HG02642 (cell line): ENCODE data around the gene BPGM.

Experiments used
- ATAC-seq: cut with Tn5 transposase; IDR thresholded peaks from one replicate; pipeline ENCODE4 v1.9.1; 2021; ENCODE audit warnings: mild to moderate bottlenecking; ENCODE audit not compliant: unreplicated experiment, poor library complexity

Gene BPGM

GRCh38 chr7:134710854-134711624 is 64.4 kb downstream of the BPGM start:
- no peak for ATAC-seq

DNA sequence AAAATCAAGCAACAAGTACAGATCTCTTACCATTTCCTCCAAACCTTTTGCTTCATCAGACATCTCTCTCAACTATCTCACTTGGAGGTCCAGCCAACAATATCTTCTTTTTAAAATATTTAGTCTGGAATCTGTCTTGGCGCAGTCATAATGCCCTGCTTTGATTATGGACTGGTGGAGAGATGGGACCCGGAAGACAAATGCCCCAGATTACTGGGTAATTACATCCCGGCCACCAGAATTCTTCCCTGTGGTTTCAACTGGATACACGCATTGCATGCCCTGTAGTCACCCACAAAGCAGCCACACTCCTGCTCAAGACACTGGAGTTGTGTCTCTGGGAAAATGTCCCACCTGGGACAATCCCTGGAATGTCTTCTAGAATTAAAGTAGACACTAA is 65.5 kb downstream of the BPGM start:
- ATAC-seq: no peak

GRCh38 chr7:134714470-134715205 is 68.0 kb downstream of the BPGM start:
- no peak for ATAC-seq

GRCh38 chr7:134718211-134718875 is 71.7 kb downstream of the BPGM start:
- ATAC-seq: no peak

DNA sequence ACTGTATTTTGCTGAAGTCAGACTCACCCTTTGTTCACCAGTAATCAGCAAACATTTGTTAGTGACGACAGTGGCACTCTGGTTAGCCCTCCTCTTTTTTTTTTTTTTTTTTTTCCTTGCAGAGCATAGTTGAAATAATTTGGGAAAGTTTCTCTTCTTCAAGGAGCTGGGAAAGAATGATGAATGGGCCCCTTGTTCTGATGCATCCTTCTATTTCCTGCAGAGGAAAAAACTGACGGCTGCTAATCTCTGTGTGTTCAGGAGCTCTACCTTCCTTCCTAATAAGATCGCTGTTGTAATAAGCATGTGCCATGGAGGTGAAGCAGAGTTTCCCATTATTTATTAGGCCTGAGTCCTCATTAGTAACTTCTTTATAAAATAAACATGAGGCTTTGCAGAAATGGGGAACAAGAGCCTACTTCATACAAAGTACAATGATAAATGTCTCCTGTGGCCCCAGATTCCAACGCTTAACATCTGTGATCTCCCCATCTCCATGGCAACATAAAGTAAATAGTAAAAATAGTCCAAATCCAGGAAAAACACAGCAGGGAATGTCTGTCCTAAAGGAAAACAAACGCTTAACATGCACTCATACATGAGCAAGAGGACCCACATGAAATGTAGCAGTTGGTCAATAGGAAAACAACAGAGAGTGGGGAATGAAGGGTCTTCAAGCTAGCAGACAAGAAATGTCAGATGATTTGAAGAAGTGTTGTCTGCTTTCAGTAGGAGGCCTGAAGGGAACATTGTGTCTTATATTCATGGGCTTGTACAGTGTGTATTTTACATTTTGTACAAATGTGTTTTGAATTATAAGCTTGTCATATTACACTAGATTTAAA is 73.7 kb downstream of the BPGM start:
- ATAC-seq: no peak

DNA sequence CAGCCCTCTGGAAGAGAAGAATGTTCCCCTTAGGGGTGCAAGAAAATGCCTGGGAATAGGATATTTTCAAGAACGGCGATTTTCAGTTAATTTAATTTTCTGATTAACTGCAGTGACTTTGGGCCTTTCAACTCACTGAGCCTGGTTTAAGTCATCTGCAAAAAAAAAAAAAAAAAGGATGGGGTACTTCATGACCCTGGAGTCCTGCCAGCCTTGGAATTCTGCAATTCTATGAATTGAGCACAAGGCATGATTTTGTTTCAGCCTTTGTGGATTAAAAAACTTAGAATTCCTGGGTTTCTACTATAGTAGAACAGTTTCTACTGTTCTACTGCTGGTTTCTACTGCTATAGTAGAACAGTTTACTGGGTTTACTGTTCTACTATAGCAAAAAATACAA is 74.5 kb downstream of the BPGM start:
- no peak for ATAC-seq

DNA sequence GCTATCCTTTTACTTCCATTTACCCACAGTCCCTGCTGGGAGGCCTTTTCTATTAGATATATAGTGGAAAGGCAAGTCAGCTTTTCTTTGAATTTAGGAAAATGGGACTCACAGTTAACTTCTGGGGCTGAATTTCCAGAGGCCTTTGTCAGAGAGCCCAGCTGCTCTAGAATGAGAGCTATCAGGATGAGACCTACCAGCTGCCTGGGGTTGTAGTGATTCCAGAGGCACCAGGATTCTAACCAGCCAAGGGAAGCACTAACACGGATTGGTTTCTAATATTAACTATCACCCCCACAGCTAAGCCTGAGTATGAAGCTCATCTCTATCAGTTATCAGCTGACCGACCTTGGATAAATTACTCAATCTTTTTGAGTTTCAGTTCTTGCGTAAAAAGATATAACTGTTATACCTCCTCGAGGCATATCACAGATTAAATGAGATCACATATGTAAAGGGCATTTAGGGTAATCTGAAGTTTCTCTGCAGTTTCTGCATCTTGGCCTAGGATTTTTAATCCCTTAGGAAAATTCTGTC is 76.2 kb downstream of the BPGM start:
- no peak for ATAC-seq

DNA sequence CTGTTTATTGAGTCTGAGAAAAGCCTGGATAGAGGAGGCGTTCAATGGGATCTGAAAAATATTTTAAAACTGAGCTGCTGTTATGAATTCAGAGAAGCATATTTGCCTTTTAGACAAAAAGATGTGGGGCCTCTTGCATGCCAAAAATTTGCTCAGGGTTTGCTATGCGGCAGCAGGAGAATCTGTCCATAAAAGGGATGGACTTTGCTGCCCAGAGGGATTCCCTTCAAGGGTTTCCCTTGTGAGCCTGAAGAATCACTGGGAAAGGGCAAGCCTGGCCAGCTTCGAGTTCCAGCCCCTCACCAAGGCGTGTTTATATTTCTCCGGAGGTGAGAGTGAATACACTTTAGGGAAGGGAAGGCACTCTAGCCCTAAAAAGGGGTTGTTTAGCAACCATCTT is 77.2 kb downstream of the BPGM start:
- no peak for ATAC-seq

- no peak for ATAC-seq
Measured at GRCh38 chr7:134724606-134725005, 78.0 kb downstream of the BPGM start.

- no peak for ATAC-seq
Measured at GRCh38 chr7:134726581-134726980, 79.9 kb downstream of the BPGM start.

DNA sequence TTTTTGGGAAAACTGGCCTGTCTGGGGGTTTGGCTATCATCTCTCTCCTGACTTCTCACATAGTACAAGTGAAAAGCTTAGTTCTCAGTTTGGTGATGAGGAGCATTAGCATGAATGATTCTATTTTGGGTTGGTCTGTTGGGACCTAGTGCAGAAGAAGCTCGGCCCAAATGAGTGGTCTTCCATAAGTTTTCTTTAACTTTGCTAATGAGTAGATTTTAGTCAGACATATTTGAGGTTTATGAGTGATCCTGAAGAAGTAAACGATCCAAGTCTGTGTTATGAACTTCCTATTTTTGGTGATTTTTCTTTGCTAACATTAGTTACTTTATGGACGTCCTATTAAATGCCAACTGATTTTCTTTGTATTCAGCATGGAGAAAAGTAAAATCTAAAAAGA is 81.1 kb downstream of the BPGM start:
- no peak for ATAC-seq
